Glutamatergic neuron (in vitro differentiated cells): Measurements from ENCODE around the gene ATE1. TPM values are rescaled to one million over a fixed set of nuclear protein-coding genes. Genes with fewer than 3 reads are reported as not detected.

Source experiments
- DNase-seq: peaks from one replicate; pipeline ENCODE4 v3.0.0; 2022
- H3K27ac Mint-ChIP-seq: one replicate; pipeline ENCODE4 v1.8.0; 2020; ENCODE audit warnings: mild to moderate bottlenecking, mixed read lengths, inconsistent platforms; ENCODE audit not compliant: unreplicated experiment
- H3K27me3 Mint-ChIP-seq: one replicate; pipeline ENCODE4 v1.8.0; 2020; ENCODE audit warnings: mild to moderate bottlenecking, moderate library complexity, mixed read lengths, inconsistent platforms; ENCODE audit not compliant: unreplicated experiment
- H3K36me3 Mint-ChIP-seq: one replicate; pipeline ENCODE4 v1.8.0; 2020; ENCODE audit warnings: mild to moderate bottlenecking, mixed read lengths, inconsistent platforms; ENCODE audit not compliant: unreplicated experiment
- H3K4me1 Mint-ChIP-seq: one replicate; pipeline ENCODE4 v1.8.0; 2020; ENCODE audit warnings: mild to moderate bottlenecking, low read depth, mixed read lengths, inconsistent platforms; ENCODE audit not compliant: unreplicated experiment
- H3K4me3 Mint-ChIP-seq: one replicate; pipeline ENCODE4 v1.8.0; 2020; ENCODE audit warnings: mild to moderate bottlenecking, mixed read lengths, inconsistent platforms; ENCODE audit not compliant: unreplicated experiment
- H3K9me3 Mint-ChIP-seq: one replicate; pipeline ENCODE4 v1.8.0; 2020; ENCODE audit warnings: mild to moderate bottlenecking, moderate library complexity, mixed read lengths, inconsistent platforms; ENCODE audit not compliant: unreplicated experiment
- total RNA-seq: library from RNA; stranded (reverse); fragmentation: NEBNext Ultra II Directional; extraction: Animal tissue kit (Norgen Biotek cat#: 25700); gene quantifications from one replicate; pipeline ENCODE4 v1.2.1, GENCODE V29; 2021; ENCODE audit not compliant: unreplicated experiment
- TF ChIP-seq, protein P1 (sequence below): fragments of 200-600 bp; sonication (generic); IDR thresholded peaks from one replicate; pipeline ENCODE4 v1.5.0; 2021; ENCODE audit not compliant: partially characterized antibody, unreplicated experiment

Gene ATE1
- total RNA-seq, 1 donor from 2014 or later: 30.4 TPM

DNA sequence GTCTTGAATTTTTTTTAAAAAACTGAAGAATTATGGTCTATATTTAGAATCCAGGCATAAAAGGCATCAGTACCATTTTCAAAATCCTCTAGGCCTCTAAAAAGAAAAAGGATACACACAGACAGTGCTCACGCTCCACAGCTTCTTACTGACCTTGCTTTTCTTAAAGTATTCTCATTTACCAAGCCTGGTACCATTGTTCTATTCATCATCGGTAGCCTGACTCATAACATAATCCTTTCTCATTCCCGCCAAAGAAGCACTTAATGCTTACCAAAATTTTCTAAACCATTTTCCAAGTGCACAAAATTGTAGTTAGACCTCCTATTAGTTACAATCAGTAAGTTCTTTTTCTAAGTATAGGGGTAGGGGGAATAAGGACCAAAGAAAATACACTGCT is 54.6 kb downstream of the ATE1 start:
- H3K4me1 Mint-ChIP-seq: no peaks in the 10 kb centered on the region
- DNase-seq: no peak
- no peak overlapping the region for H3K27ac Mint-ChIP-seq
- H3K36me3 Mint-ChIP-seq: no peaks in the 10 kb centered on the region
- TF ChIP-seq, protein P1, sequence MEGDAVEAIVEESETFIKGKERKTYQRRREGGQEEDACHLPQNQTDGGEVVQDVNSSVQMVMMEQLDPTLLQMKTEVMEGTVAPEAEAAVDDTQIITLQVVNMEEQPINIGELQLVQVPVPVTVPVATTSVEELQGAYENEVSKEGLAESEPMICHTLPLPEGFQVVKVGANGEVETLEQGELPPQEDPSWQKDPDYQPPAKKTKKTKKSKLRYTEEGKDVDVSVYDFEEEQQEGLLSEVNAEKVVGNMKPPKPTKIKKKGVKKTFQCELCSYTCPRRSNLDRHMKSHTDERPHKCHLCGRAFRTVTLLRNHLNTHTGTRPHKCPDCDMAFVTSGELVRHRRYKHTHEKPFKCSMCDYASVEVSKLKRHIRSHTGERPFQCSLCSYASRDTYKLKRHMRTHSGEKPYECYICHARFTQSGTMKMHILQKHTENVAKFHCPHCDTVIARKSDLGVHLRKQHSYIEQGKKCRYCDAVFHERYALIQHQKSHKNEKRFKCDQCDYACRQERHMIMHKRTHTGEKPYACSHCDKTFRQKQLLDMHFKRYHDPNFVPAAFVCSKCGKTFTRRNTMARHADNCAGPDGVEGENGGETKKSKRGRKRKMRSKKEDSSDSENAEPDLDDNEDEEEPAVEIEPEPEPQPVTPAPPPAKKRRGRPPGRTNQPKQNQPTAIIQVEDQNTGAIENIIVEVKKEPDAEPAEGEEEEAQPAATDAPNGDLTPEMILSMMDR: no peak
- H3K9me3 Mint-ChIP-seq: no peaks in the 10 kb centered on the region
- no peak overlapping the region for H3K4me3 Mint-ChIP-seq
- no peaks in the 10 kb centered on the region for H3K27me3 Mint-ChIP-seq

DNA sequence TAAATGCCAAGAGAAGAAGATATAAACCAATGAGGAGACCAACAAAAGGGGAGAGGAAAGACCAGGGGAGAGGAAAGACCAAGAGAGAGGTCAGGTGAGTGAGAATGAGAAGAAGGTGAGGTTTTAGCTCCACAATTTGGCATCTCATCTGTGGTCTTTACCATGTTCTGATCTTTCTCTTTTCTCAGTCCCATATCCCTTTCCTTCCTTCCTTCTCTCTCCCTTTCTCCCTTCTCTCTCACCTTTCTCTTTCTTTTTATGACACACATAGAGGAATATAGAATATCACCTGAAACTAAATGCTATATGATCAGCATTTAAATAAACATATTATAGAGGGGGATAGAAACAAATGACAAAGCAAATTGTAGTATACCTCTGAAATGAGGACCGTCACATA is 57.4 kb downstream of the ATE1 start:
- Mint-ChIP-seq H3K9me3 (peaks cover 3% of the 10 kb centered on the region), H3K27me3 (no peaks in the 10 kb centered on the region), H3K4me3 (no peak overlapping the region), H3K27ac (no peak overlapping the region), H3K4me1 (peaks cover 2% of the 10 kb centered on the region), H3K36me3 (no peaks in the 10 kb centered on the region)
- TF ChIP-seq, protein P1: no peak
- no peak for DNase-seq

DNA sequence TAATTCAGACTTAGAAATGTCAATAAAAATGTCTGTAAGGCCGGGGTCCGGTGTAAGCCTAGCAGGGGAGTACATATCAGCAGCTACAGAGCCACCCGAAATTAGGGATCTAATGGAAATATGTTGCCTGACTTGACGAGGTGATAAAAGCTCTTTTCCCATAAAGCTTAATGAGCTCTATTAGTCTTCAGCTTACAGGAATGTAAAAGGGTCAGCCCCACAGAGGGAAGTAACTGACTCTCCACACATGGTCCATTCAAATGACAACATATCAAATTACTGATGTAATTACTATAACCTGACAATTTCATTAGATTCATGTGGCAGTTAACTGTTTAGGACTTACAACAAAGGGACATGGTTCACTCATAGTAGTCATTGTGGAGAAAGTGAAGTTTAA is 62.3 kb downstream of the ATE1 start:
- Mint-ChIP-seq H3K9me3 (peaks cover 3% of the 10 kb centered on the region), H3K27ac (no peak overlapping the region), H3K4me3 (no peak overlapping the region), H3K27me3 (no peaks in the 10 kb centered on the region), H3K4me1 (peaks cover 8% of the 10 kb centered on the region), H3K36me3 (peaks cover 6% of the 10 kb centered on the region)
- TF ChIP-seq, protein P1: no peak
- no peak for DNase-seq

DNA sequence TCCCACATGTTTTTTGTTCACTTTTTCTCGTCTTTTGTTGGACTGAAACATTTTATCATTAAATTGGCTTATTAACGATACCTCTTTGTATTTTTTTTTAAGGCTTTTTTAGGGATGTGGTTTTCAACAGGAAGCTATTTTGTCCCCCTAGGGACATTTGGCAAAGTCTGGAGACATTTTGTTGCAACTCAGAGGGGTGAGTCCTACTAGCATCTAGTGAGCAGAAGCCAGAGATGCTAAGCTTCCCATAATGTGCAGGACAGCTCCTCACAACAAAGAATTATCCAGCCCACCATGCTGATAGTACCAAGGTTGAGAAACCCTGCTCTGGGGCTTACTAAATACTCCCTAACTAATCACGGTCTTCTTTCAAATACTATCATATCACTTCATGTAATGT is 63.2 kb downstream of the ATE1 start:
- no peak overlapping the region for H3K27ac Mint-ChIP-seq
- H3K4me1 Mint-ChIP-seq: peaks cover 8% of the 10 kb centered on the region
- H3K27me3 Mint-ChIP-seq: no peaks in the 10 kb centered on the region
- TF ChIP-seq, protein P1: no peak
- no peak overlapping the region for H3K4me3 Mint-ChIP-seq
- H3K9me3 Mint-ChIP-seq: peaks cover 3% of the 10 kb centered on the region
- no peak for DNase-seq
- H3K36me3 Mint-ChIP-seq: peaks cover 6% of the 10 kb centered on the region

DNA sequence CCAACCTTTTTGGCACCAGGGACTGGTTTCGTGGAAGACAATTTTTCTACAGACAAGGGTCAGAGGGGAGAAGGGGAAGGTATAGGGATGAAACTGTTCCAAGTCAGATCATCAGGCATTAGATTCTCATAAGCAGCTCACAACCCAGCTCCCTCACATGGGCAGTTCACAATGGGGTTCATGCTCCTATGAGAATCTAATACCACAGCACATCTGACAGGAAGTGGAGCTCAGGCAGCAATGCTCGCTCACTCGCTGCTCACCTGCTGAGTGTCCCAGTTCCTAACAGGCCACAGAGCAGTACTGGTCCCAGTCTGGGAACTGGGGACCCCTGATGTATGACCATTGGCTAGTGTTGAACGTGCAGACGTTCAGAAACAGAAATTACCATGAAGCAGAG is 63.7 kb downstream of the ATE1 start:
- TF ChIP-seq, protein P1: no peak
- Mint-ChIP-seq H3K4me1 (peaks cover 8% of the 10 kb centered on the region), H3K4me3 (no peak overlapping the region), H3K36me3 (peaks cover 6% of the 10 kb centered on the region), H3K27ac (no peak overlapping the region), H3K27me3 (no peaks in the 10 kb centered on the region), H3K9me3 (peaks cover 3% of the 10 kb centered on the region)
- no peak for DNase-seq
